NAMALWA (cell line): ENCODE measurements around the gene TRPV5.

Experiments used
- DNase-seq: peaks from one replicate; pipeline ENCODE4 v3.0.0-alpha.2; 2015; ENCODE audit warnings: low spot score

The TRPV5 gene

GRCh38 chr7:142908921-142909890 lies 24.3 kb downstream of the TRPV5 start:
- DNase-seq = peak; percentile 61

DNA sequence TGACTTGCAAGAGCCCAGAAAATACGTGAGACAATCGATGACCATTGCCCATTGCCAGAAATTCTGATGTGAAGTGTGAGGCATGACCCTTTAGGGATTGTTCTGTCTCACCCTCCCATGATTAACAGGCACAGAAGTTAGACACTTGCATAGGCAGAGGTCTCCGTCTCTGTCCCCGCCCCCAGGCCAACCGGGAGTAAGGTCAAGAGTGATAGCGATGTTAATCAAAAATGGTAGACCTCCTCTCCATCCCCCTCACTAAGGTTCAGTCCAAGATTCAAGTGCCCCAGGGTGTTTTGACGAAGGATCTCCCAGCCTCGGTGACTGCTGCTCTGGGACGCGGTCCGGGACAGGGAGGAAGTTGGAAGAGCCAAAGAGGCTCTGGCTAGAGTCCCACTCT lies 25.3 kb downstream of the TRPV5 start:
- DNase-seq = no peak

- no peak for DNase-seq
Measured at GRCh38 chr7:142906643-142907042, 26.9 kb downstream of the TRPV5 start.

- no peak for DNase-seq
Measured at GRCh38 chr7:142905759-142906158, 27.8 kb downstream of the TRPV5 start.

GRCh38 chr7:142904128-142904527 lies 29.4 kb downstream of the TRPV5 start:
- DNase-seq = no peak

- DNase-seq = no peak
Measured at GRCh38 chr7:142901426-142902259, 31.9 kb downstream of the TRPV5 start.

GRCh38 chr7:142899661-142900060 lies 33.9 kb downstream of the TRPV5 start:
- DNase-seq = no peak

GRCh38 chr7:142898377-142899170 lies 35.0 kb downstream of the TRPV5 start:
- no peak for DNase-seq

DNA sequence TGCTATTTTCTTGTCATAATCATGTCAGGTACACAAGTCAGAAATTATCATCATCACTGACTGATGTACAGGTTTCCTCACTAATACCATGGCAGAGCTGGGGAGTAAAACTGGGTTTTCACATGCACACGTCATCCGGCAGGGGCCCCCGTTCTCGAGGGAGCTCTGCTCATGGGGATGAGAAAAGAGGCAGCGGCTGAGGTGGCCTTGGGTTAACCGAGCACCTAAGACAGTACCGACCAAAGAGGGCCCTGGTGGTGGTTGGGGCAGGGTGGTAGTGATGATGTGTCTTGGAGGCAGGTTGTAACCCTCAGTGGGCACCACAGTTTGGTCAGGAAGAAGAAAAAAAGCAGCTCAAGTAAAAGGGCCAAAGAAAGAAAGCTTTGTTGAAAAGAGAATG lies 35.9 kb downstream of the TRPV5 start:
- no peak for DNase-seq

DNA sequence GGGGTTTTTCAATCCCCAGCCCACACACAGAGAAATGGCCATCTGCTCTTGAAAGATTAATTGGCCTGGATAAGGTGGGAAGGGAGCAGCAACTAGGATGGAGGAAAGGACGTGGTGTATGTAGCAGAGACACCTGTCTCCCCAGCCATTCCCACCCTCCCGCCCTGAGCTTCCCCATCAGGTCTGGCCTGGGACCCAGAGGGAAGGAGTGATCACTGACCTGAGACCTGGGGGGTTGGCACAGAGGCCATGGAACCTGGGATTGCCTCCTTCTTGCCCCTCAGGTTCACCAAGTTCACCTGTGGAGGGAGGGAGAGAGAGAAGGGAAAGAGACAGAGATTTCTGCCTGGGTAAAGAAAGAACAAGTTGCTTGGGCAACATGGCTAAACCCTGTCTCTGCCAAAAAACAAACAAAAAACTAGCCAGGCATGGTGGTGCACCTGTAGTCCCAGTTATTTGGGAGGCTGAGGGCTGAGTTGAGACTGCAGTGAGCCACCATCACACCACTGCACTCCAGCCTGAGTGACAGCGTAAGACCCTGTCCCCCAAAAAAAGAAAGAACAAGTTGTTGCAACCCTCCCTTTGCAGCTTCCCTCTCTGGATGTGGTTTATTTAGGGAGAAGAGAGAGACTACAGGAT lies 36.7 kb downstream of the TRPV5 start:
- no peak for DNase-seq

DNA sequence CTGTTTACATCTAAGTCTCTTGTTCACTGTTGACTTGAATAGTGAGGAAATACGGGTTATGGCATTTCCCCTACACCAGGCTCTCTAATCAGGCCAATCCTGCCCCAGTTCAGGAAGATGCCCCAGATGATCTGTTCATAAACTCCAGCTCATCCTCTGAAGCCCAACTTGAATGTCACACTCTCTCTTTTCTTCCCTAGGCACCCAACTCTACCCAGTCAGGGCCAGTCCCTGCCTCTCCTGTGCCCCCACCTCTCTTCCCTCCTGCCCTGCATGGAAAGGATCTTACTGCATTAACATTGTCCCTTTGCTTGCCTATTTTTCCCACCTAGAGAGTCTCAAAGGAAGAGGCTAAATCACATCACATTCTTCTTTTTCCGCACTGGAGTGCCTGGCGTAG lies 37.4 kb downstream of the TRPV5 start:
- DNase-seq = no peak

DNA sequence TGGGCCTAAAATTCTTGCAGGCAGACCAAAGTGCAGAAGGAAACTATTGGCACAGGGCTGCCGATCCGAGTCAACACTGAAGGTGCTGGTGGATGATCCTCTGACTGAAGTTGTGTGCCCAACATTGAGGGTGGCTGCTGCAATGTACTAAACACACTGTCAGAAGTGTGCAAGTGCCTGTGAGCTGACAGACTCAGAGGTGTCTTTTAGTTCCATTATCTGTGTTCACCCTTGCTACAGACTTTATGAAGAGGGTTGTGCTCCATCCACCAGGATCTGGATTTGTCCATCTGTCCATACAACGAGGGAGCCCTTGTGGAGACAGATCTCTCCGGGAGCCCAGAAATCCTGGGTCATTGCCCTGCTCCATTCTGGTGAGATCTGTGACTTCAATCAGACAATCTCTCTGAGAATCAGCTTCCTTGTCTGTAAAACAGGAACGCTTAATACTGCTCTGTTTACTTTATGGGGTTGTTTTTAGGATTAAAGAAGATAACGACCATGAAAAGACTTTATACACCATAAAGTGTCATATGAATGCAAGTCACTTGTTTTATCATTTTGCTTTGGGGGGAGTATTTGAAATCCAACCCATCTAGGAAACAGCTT lies 38.5 kb downstream of the TRPV5 start:
- no peak for DNase-seq

GRCh38 chr7:142894112-142894984 lies 39.2 kb downstream of the TRPV5 start:
- DNase-seq = no peak

DNA sequence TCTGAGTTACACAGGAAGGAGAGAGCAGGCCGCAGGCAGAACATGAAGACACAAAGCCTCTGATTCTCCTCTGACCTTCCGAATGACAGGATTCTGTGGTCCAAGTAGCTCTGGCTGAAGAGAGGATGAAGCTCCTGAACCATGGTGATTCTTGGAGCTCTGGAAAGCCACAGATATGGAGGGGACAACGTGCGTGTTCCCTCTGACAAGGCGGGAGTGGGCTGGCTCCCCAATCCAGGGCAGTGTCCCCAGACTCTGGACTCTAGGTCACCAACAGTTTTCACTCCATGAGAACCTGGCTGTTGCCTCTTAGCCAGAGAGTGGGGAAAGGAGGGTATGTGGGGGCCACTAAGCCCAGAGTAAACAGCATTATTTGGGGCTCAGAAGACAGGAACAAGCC lies 40.6 kb downstream of the TRPV5 start:
- DNase-seq = no peak

GRCh38 chr7:142891490-142892082 lies 42.0 kb downstream of the TRPV5 start:
- DNase-seq = no peak

DNA sequence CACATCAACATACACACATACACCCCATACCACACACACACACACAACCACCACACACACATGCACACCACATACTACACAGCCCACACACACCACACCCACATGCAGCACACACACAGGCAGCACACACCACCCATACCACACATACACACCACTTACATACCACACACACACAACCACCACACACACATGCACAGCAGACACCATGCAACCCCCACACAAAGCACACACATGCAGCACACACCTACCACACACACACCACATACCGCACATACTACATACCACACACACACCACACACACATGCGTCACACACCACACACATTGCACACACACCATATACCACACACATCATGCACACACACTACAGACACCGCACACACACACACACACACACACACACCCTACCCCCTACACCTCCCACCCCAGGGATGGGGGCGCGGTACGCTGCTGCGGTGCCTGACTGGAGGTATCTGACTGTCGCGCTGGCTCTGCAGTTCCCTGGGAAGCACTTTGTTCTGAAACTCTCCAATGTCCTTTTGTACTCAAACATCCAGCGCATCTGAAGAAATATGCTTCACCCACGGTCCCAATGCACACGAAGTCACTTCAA lies 42.6 kb downstream of the TRPV5 start:
- no peak for DNase-seq

GRCh38 chr7:142889816-142890215 lies 43.7 kb downstream of the TRPV5 start:
- DNase-seq = no peak

DNA sequence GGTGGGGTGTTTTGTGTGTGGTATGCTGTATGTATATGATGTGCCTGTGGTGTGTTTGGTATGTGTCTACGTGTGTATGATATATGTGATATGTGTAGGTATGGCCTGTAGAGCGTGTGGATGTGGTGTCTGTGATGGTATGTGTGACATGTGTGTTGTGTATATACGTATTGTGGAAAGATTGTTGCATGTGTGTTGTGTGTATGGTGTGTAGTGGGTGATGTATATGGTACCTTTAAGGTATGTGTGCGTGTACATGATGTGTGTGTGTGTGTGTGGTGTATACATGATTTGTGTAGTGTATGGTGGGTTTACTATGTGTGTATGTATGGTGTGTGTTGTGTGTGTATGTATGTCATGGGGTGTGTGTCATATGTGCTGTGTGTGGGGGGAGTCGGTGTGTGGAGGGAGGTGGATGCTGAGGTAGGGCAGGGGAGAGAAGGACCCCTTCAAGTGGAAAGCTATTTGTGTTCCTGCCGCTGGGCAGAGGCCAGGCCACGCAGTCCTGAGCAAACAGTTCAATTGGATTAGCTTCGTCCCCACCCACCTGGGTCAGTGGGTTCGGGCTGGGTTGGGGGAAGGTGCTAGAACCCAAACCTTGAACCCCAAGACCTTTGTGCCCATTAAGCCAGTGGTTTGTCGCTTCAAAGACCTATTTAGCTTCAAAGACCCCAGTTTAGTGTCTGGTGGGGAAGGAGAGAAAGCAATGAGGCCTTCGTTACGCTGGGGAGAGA lies 46.1 kb downstream of the TRPV5 start:
- no peak for DNase-seq

GRCh38 chr7:142886866-142887265 lies 46.7 kb downstream of the TRPV5 start:
- no peak for DNase-seq
